HG02970 (cell line): Measurements from ENCODE around the gene MPHOSPH6.
"Not testable (repeated sequence)": the region's sequence is repeated elsewhere in the genome, so short reads cannot be mapped to it uniquely, and the experiment has no call there.

ENCODE experiments used
- ATAC-seq: cut with Tn5 transposase; IDR thresholded peaks from one replicate; pipeline ENCODE4 v1.9.1; 2021; ENCODE audit warnings: mild to moderate bottlenecking, moderate library complexity, moderate number of reproducible peaks; ENCODE audit not compliant: unreplicated experiment, low FRiP score

MPHOSPH6 gene

GRCh38 chr16:82129881-82130280 lies 40.1 kb downstream of the MPHOSPH6 start:
- no peak for ATAC-seq

- no peak for ATAC-seq
Measured at GRCh38 chr16:82124651-82125050, 45.4 kb downstream of the MPHOSPH6 start.

- no peak for ATAC-seq
Measured at GRCh38 chr16:82119405-82119804, 50.6 kb downstream of the MPHOSPH6 start.

- ATAC-seq = no peak
Measured at GRCh38 chr16:82118749-82119148, 51.3 kb downstream of the MPHOSPH6 start.

- ATAC-seq = no peak
Measured at GRCh38 chr16:82116535-82116934, 53.5 kb downstream of the MPHOSPH6 start.

- ATAC-seq = no peak
Measured at GRCh38 chr16:82113741-82114140, 56.3 kb downstream of the MPHOSPH6 start.

GRCh38 chr16:82111944-82112343 lies 58.1 kb downstream of the MPHOSPH6 start:
- no peak for ATAC-seq

GRCh38 chr16:82109266-82109665 lies 60.8 kb downstream of the MPHOSPH6 start:
- ATAC-seq = not testable (repeated sequence)

- ATAC-seq = no peak
Measured at GRCh38 chr16:82108774-82109173, 61.2 kb downstream of the MPHOSPH6 start.

- ATAC-seq = no peak
Measured at GRCh38 chr16:82108100-82108499, 61.9 kb downstream of the MPHOSPH6 start.

- no peak for ATAC-seq
Measured at GRCh38 chr16:82105107-82105506, 64.9 kb downstream of the MPHOSPH6 start.
